HEK293 (cell line): Measurements from ENCODE around the gene CCNY.

ENCODE experiments used
- ZNF174 ChIP-seq: fragments of 450-650 bp; formaldehyde crosslinking; IDR thresholded peaks from 2 replicates; pipeline ENCODE4 v1.5.0; 2017; ENCODE audit warnings: missing biosample characterization, mild to moderate bottlenecking, missing genetic modification characterization
- TF ChIP-seq, protein P1 (sequence below): fragments of 450-650 bp; formaldehyde crosslinking; IDR thresholded peaks from 2 replicates; pipeline ENCODE4 v1.5.1; 2016; ENCODE audit warnings: missing biosample characterization, missing genetic modification characterization

DNA sequence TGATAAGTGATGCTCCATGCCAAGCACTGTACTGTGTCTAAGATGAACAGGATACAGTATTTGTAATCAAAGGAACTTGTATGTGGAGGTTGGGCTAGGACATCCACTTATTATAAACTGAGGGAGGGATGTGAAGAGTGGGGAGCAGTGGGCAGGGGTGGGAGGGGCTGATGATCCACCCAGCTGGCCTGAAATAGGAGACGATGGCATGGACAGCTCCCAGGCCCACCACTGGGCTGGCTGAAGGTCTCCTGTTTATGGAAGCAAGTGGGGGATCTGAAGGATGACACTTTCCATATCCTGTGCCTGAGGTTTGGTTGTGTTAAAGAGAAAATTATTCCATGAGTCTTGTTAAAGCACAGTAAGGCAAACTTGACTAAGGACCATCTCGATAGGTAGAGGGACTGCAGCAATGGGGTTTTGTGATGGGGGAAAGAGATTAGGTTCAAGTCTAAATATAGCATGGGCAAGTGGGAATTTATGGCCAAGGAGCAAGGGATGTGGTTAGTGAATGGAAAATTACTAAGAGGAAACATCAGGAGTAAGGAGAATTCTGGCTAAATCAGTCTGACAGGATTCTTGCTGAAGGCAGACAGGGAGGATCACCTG is 124.6 kb downstream of the CCNY start:
- no peak for TF ChIP-seq ZNF174
- TF ChIP-seq, protein P1, sequence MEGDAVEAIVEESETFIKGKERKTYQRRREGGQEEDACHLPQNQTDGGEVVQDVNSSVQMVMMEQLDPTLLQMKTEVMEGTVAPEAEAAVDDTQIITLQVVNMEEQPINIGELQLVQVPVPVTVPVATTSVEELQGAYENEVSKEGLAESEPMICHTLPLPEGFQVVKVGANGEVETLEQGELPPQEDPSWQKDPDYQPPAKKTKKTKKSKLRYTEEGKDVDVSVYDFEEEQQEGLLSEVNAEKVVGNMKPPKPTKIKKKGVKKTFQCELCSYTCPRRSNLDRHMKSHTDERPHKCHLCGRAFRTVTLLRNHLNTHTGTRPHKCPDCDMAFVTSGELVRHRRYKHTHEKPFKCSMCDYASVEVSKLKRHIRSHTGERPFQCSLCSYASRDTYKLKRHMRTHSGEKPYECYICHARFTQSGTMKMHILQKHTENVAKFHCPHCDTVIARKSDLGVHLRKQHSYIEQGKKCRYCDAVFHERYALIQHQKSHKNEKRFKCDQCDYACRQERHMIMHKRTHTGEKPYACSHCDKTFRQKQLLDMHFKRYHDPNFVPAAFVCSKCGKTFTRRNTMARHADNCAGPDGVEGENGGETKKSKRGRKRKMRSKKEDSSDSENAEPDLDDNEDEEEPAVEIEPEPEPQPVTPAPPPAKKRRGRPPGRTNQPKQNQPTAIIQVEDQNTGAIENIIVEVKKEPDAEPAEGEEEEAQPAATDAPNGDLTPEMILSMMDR = no peak
